GM19468 (cell line): ENCODE results near the gene BAG1.

Source experiments
- ATAC-seq: cut with Tn5 transposase; IDR thresholded peaks from one replicate; pipeline ENCODE4 v1.9.1; 2021; ENCODE audit warnings: mild to moderate bottlenecking, moderate library complexity, moderate number of reproducible peaks; ENCODE audit not compliant: unreplicated experiment; ENCODE audit errors: extremely low read depth

The BAG1 gene

DNA sequence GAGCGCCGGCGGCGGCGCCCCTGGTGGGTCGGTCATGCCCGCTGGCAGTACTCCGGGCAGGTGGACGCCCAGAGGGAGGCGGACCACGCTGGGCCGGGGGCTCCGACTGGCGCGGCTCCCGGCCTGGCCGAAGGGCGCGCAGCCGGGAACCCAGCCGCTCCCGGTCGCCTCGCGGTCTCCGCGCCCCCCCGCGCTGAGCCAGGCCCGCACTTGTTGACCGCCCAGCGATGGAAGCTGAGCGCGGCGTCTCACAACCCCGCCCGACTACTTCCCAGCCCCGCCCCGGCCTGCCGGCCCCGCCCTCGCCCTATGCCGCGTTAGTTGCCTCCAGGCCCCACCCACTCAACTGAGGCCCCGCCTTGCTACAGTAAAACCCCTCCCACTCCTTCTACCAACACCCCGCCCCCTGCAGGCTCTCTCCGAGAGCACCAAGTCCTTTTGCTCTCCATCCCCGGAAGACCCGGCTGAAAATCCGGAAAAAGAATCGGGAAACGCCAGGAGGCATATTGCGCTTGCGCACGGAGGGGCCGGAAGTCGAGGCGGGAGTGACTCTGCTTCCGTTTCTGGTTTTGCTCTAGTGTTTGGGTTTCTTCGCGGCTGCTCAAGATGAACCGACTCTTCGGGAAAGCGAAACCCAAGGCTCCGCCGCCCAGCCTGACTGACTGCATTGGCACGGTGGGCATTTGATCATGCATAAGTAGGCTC is at the start of gene BAG1, which contains the start of gene CHMP5:
Gene BAG1 (minus strand): TSS at position 236 of the 705 bp plus-strand sequence.
Gene CHMP5 (plus strand): TSS at position 577 of the 705 bp plus-strand sequence. CDS start 30 bp downstream, at position 607.
- ATAC-seq, result peak; percentile 75

- ATAC-seq, result no peak
These were observed 47.4 kb upstream of the BAG1 start for GRCh38 chr9:33311953-33312352.

GRCh38 chr9:33310748-33311147 is 46.2 kb upstream of the BAG1 start:
- no peak for ATAC-seq

DNA sequence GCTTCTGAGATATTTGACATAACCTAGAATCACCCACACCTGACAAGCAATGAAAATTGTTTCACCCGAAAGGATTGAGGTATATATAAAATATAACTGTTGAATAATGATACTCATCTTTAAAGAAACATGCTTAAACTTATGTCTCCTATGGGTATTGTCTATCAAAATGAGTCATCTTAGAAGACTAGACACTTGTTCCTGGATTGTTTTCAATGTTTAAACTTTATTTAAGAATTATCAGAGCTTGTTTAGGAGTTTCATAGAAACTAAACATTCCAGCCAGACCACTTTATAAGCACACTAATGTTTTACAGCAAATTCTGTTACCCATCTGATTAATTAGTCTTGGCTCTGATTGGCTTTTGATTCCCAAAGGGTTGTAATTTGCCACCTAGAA is 45.4 kb upstream of the BAG1 start:
- no peak for ATAC-seq

- ATAC-seq, result no peak
These were observed 42.6 kb upstream of the BAG1 start for GRCh38 chr9:33307067-33307466.

DNA sequence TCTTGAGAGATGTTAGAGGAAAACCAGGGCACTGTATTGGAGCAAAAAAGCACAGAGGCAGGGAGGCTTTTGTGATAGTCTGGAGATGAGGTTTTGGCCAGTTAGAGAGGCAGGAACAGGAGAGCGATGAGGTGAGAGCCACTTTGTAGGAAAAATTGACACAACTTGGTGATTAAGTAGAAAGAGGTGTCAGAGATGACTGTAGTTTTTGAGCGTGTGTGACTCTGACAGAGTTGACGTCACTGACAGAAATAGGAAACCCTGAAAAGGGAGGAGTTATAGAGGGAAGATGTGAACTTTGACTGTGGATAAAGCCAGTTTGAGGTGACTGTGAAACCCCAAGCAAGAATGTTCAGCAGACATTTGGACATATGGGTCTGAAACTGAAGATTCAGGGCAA is 41.5 kb upstream of the BAG1 start:
- no peak for ATAC-seq

- ATAC-seq, result no peak
These were observed 39.9 kb upstream of the BAG1 start for GRCh38 chr9:33304362-33304761.

GRCh38 chr9:33300546-33300945 is 36.0 kb upstream of the BAG1 start:
- no peak for ATAC-seq

DNA sequence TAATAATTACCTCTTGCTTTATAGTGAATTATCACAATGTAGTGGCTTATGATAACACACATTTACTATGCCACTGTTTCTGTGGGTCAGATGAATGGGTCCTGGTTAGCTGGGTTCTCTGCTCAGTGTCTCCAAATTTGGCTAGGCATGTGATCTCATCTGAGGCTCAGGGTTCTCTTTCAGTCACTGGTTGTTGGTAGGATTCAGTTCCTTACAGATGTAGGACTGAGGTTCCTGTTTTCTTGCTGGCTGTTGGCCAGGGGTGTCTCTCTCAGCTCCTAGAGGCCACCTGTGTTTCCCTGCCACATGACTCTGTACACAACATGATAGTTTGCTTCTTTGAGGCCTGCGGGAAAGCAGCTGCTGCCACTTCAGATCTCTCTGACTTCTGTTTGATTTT is 32.9 kb upstream of the BAG1 start:
- peak; percentile 97 for ATAC-seq

DNA sequence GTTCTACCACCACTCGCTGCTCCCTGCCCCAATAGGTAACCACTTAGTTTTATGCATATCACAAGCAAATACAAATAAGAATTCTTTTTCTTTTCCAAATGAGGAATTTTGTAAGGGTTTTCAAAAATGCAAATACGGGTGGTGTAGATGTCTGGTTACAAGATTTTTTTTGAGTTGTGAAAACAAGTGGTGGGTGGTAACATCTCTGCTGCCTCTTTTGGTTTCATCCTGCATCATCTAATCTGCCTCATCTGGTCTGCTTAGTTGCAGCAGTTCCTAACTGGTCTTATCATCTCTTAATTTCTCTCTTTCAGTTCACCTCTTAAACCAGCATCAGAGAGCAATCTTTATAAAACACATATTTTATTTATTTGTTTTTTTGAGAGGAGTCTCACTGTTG is 31.1 kb upstream of the BAG1 start:
- ATAC-seq, result no peak

GRCh38 chr9:33294670-33295432 is 30.3 kb upstream of the BAG1 start:
- ATAC-seq, result no peak

GRCh38 chr9:33293782-33294181 is 29.3 kb upstream of the BAG1 start:
- no peak for ATAC-seq

GRCh38 chr9:33291901-33292300 is 27.4 kb upstream of the BAG1 start:
- ATAC-seq, result no peak

DNA sequence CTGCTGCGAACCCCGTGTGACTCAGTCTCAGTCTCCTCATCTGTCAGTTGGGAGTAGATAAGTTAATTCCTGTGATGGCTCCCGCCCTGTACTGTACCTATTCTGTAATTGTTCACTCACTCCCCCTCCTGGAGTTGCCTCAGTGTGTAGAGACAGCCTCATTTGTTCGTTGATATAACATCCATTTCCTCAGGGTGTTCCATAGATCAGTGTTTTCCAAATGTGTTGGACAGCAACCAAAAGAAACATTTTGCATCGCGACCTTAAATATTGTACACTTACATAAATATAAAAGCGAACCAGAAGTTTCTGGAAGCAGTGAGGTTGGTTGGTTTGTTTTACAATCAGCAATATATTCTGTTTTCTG is 26.5 kb upstream of the BAG1 start:
- no peak for ATAC-seq

DNA sequence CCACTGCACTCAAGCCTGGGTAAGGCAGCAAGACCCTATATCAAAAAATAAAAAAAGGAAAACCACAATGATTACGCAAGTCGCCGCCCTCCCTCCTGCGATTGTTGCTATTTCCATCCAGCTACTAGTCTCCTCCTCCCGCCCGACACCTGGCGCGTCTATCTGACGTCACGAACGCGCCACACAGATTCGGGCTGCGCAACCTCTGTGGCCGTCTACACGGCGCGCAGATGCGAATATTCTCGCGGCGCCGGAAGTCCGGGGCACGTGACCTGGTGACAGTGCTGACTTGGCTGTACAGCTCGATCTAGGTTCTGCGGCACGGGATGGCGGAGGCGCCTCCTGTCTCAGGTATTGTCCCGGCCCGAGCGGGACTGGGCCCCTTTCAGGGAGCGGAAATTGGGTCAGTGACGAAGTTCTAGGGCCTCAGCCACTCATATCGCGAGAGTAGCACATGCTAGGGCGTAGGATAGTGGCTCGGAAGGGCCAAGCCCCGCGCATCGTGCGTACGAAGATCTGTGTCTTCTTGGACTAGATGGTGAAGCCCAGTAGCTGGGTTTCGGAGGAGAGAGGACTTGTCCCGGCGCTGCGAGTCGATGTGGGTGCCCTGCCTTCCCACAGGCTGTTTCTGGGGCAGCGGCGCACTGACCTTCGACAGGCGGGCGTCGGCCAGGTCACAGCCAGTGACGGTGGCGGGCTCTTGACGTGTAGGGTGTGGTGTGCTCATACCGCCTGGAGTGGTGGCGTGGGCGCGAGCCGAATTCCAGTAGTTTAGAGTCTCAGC is 25.9 kb upstream of the BAG1 start, which contains the start of gene NFX1:
Gene NFX1 (plus strand): TSS at position 270 of the 784 bp plus-strand sequence. CDS start 57 bp downstream, at position 327.
- ATAC-seq, result peak; percentile 82

DNA sequence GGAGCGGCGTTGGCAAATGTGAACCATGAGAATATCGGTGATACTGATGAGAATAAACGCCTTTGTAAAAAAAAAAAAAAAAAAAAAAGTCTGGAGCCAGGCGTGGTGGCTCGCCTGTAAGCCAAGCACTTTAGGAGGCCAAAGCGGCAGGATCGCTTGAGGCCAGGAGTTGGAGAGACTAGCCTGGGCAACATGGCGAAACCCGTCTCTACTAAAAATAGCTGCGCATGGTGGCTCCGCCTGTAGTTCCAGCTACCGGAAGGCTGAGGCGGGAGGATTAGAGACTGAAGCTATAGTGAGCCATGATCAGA is 25.4 kb upstream of the BAG1 start:
- peak; percentile 20 for ATAC-seq

- ATAC-seq, result no peak
These were observed 25.0 kb upstream of the BAG1 start for GRCh38 chr9:33289496-33289895.

DNA sequence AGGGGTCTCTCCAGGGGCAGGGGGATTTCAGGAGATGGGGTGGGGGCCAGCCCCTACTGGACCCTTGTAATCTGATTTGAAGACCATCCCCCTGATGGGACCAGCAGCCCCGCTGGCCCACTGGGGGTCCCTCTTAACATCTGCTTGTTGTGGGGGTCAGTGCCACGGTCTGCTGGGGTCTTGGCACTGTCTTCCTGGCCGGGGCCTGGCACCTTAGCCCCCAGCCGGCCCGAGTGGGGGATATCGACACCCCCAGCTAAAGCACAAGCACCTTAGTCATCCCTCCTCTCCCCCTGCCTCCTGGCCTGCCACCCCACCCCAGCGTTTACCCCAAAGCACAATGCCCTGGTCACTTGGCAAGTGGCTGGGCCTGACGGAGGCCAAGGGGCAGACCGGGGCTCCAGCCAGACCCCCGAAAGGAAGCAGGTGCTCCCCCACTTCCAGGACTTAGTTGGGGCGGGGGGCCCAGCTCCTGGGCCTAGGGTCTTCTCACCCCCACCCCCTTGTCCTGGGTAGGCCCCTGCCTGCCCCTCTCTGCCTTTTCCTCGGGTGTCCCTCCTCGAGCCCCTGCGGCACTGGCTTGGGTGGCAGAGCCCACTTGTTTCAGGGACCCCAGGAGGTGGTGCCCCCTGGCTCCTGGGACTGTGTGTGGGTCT is 24.4 kb upstream of the BAG1 start:
- no peak for ATAC-seq

DNA sequence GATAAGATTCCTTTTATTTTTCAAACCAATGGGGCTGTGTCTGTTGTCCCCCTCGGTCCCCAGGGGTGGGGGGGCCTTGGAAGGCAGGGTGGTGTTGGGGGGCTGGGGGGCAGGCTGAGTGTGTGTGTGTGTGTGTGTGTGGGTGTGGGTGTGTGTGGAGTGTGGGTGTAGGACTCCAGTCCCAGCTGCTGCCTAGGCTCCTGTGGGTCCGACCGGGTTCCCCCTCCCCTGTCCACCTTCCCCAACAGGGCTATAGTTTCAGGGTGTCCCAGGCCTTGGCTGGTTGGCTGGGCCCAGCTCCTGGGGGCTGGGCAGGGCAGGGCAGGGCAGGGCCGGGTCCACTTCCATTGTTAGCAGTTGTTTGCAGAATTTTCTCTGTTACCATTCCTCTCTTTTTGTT is 23.7 kb upstream of the BAG1 start:
- no peak for ATAC-seq

- ATAC-seq, result no peak
These were observed 22.6 kb upstream of the BAG1 start for GRCh38 chr9:33287087-33287490.
